ENCODE data around the gene KANK2. TPM values are rescaled to one million over a fixed set of nuclear protein-coding genes. Genes with fewer than 3 reads are reported as not detected.
A peak's percentile ranks its signal among the peaks of the same experiment; 100 is the strongest.

Gene KANK2
- total and polyA plus RNA-seq, 12 donors: 23.7 to 395 (median 133) TPM

DNA sequence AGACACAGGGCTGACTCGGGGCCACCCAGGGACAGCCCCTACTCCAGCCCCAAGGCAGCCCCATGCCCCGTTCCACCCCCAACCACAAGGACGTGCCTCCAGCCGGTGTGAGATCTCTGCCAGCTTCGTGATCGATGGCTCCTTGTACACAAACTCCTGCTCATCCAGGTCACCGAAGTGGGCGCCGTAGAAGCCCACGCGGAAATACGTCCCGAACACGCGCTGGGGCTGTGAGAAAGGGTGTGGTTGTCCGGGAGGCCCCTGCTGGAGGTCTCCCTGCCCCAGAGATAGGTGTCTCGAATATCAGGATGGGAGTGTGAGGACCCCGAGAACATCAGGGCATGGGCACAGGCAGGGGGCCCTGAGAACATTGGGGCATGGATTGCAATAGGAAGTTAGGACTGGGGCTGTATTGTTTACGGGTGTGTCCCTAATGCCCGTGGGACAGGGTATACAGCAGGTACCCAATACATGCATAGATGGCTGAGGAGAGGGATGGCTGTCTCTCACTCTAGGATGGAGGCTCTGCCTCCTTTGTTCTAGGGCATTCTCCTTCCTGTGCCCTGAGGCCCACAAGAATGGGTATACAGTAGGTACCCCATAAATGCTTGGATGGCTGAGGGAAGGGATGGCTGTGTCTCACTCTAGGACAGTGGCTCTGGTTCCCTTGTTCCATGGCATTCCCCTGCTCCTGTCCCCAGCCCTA lies 5.3 kb upstream of the KANK2 start:
- 78 to 89% (median 85%) methylated on average over 20 of the region's 20 CpGs for WGBS, 4 donors
- TF ChIP-seq POLR2A (IDR thresholded peaks at IDR 0.05) (no peak), CTCF (IDR thresholded peaks at IDR 0.05) (no peak)
- intact Hi-C loops (cut with DNase I): loop anchor here (5.0 to 10.0 kb wide), 2 partner anchors 65 to 168 kb away; no protein-coding TSS in a partner anchor
- no peaks in the 10 kb centered on the region for H3K27me3 ChIP-seq
- no peaks in the 10 kb centered on the region for H3K9me3 ChIP-seq (replicated peaks in 1 of 3)
- peaks cover 27 to 46% of the 10 kb centered on the region in 2 donors for H3K4me1 ChIP-seq (replicated peaks in 1 of 2)
- H3K36me3 ChIP-seq (replicated peaks in 1 of 2): no peaks in the 10 kb centered on the region
- peak overlapping the region in 4 of 5 donors; percentile 76 to 93 (median 90) for H3K27ac ChIP-seq
- DNase-seq: no peak
- H3K4me3 ChIP-seq: no peak overlapping the region

DNA sequence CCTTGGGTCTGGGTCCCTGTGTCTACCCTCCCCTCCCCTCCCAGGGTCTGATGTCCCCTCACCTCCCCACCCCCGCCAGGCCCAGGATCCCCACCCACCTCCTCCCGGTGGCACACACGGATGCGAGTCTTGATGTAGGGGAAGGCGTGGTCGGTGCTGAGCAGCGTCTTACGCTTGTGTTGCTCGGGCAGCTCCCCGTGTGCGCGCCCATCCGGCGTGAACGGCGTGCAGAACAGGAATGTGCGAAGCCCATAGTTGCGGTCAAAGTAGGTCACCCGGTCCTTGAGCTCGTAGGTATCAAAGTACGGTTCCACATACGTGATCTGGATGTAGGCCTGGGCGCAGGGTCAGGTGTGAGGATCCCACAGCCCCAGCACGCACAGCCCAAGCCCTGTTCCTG lies 4.4 kb upstream of the KANK2 start:
- Histone ChIP-seq H3K4me1 (replicated peaks in 1 of 2) (peaks cover 27 to 46% of the 10 kb centered on the region in 2 donors), H3K36me3 (replicated peaks in 1 of 2) (no peaks in the 10 kb centered on the region), H3K27me3 (no peaks in the 10 kb centered on the region), H3K4me3 (no peak overlapping the region), H3K27ac (no peak overlapping the region), H3K9me3 (replicated peaks in 1 of 3) (no peaks in the 10 kb centered on the region)
- intact Hi-C loops (cut with DNase I): loop anchor here (5.0 to 10.0 kb wide), 2 partner anchors 64 to 167 kb away; no protein-coding TSS in a partner anchor
- 92 to 100% (median 95%) methylated on average over 1 to 24 of the region's 24 CpGs for WGBS, 4 donors
- DNase-seq: no peak
- TF ChIP-seq CTCF (IDR thresholded peaks at IDR 0.05) (no peak), POLR2A (IDR thresholded peaks at IDR 0.05) (no peak)

DNA sequence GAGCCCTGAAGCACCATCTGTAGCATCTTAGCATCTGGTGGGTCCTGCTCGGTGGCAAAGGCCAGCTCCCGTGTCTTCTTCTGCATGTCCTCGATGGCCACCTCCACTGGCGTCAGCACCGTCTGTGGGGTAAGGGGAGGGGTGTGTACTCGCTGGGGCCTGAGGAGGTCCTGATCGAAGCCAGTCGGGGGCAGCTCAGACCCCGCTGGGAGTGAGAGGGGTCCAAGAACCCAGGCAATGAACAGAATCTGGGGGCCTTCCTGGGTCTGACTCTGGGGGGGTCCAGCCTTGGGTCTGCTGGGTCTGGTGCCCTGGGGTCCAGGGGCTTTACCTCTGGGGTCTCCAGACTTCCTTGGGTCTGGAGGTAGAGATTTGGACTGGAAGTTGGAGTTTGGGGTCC lies 3.6 kb upstream of the KANK2 start:
- H3K27ac ChIP-seq: no peak overlapping the region
- no peaks in the 10 kb centered on the region for H3K9me3 ChIP-seq (replicated peaks in 1 of 3)
- intact Hi-C loops (cut with DNase I): loop anchor here (5.0 to 10.0 kb wide), 2 partner anchors 64 to 166 kb away; no protein-coding TSS in a partner anchor
- 89 to 96% (median 93%) methylated on average over 8 to 9 of the region's 9 CpGs; no CpG with 5 or more reads in 1 of the 4 donors for whole genome bisulfite sequencing, 4 donors
- TF ChIP-seq CTCF (IDR thresholded peaks at IDR 0.05) (no peak), POLR2A (IDR thresholded peaks at IDR 0.05) (no peak)
- no peaks in the 10 kb centered on the region for H3K36me3 ChIP-seq (replicated peaks in 1 of 2)
- H3K4me3 ChIP-seq: no peak overlapping the region
- DNase-seq: no peak
- H3K27me3 ChIP-seq: no peaks in the 10 kb centered on the region
- H3K4me1 ChIP-seq (replicated peaks in 1 of 2): peaks cover 31 to 49% of the 10 kb centered on the region in 2 donors

DNA sequence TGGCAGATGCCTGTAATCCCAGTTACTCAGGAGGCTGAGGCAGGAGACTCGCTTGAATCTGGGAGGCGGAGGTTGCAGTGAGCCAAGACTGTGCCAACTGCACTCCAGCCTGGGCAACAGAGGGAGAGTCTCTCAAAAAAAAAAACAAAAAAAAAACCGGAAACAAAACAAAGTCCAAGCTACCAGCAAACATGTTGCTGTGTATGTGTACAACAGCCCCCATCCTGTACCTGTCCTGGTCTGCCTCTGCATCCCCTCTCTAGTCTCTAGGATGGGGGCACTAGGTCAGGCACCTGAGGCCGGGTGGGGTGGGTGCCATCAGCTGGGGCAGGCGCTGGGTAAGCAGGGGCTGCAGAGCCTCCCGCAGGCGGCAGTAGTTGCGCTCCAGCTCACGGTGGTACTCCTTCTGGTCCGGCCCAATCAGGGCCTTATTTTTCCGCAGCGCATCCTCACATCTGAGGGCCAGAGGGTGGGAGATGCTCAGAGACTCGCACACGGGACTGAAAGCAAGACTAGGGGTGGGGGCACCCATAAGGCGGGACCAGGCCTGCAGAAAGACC lies 2.8 kb upstream of the KANK2 start:
- Histone ChIP-seq H3K27me3 (no peaks in the 10 kb centered on the region), H3K27ac (no peak overlapping the region), H3K9me3 (replicated peaks in 1 of 3) (no peaks in the 10 kb centered on the region), H3K4me3 (no peak overlapping the region), H3K4me1 (replicated peaks in 1 of 2) (peaks cover 40 to 53% of the 10 kb centered on the region in 2 donors), H3K36me3 (replicated peaks in 1 of 2) (no peaks in the 10 kb centered on the region)
- no peak for DNase-seq
- no peak for TF ChIP-seq CTCF (IDR thresholded peaks at IDR 0.05)
- no peak for TF ChIP-seq POLR2A (IDR thresholded peaks at IDR 0.05)
- intact Hi-C loops (cut with DNase I): loop anchor here (5.0 to 10.0 kb wide), 2 partner anchors 63 to 165 kb away; no protein-coding TSS in a partner anchor
- WGBS, 4 donors: 88 to 90% (median 89%) methylated on average over 15 of the region's 15 CpGs

All from adrenal gland (tissue), 12 donors.